HepG2 (cell line): ENCODE data around the gene UBE2G2. TPM values are rescaled to one million over a fixed set of nuclear protein-coding genes. Genes with fewer than 3 reads are reported as not detected.

Source experiments
- AHR ChIP-seq: IDR thresholded peaks from 2 replicates; pipeline ENCODE4 v1.6.1; 2018; ENCODE audit warnings: missing genetic modification reagents, missing compliant biosample characterization
- BHLHE40 ChIP-seq: IDR thresholded peaks from 2 replicates; pipeline ENCODE4 v1.6.1; 2011; ENCODE audit warnings: low read length, improper control_type of control experiment
- HMG20A ChIP-seq: IDR thresholded peaks from 2 replicates; pipeline ENCODE4 v1.6.1; 2016; ENCODE audit warnings: borderline replicate concordance
- KMT2A ChIP-seq: sonication (generic); formaldehyde crosslinking; IDR thresholded peaks from 2 replicates; pipeline ENCODE4 v1.4.0; 2020; ENCODE audit warnings: missing genetic modification reagents
- LCORL ChIP-seq, 2 experiments: fragments of 450-650 bp in 1 of 2; sonication (generic) in 1 of 2; formaldehyde crosslinking in 1 of 2; IDR thresholded peaks; 2 replicates each; pipeline versions ENCODE4 v1.5.0 to v1.6.1; 2017 to 2020; ENCODE audit warnings: antibody characterized with exemption in 1 of 2, missing genetic modification reagents in 1 of 2
- SAP130 ChIP-seq: IDR thresholded peaks from 2 replicates; pipeline ENCODE4 v1.6.1; 2016; ENCODE audit warnings: low read depth
- SOX6 ChIP-seq, 2 experiments: fragments of 450-650 bp in 1 of 2; sonication (generic) in 1 of 2; formaldehyde crosslinking in 1 of 2; IDR thresholded peaks; 2 replicates each; pipeline versions ENCODE4 v1.4.0 to v1.6.1; 2017 to 2020; ENCODE audit warnings: antibody characterized with exemption in 1 of 2, mild to moderate bottlenecking in 1 of 2, missing genetic modification reagents in 1 of 2
- SP1 ChIP-seq, 2 experiments: fragments of 450-650 bp in 1 of 2; sonication (generic) in 1 of 2; formaldehyde crosslinking in 1 of 2; IDR thresholded peaks; 2 replicates each; pipeline versions ENCODE4 v1.4.0 to v1.6.1; 2016 to 2020; ENCODE audit warnings: missing genetic modification reagents in 1 of 2
- TARDBP ChIP-seq: sonication (generic); formaldehyde crosslinking; IDR thresholded peaks from 2 replicates; pipeline ENCODE4 v1.8.0; 2022; ENCODE audit warnings: mild to moderate bottlenecking, missing genetic modification reagents
- ZNF20 ChIP-seq: sonication (generic); formaldehyde crosslinking; IDR thresholded peaks from 2 replicates; pipeline ENCODE4 v1.4.0; 2020; ENCODE audit warnings: mild to moderate bottlenecking, moderate library complexity, missing genetic modification reagents
- ZNF354B ChIP-seq: sonication (generic); formaldehyde crosslinking; IDR thresholded peaks from 2 replicates; pipeline ENCODE4 v1.8.0; 2022; ENCODE audit warnings: mild to moderate bottlenecking, missing genetic modification reagents
- polyA plus RNA-seq, 8 experiments: library from polyadenylated mRNA; depleted of rRNA in 3 of 8; stranded (reverse) in 7 of 8; unstranded in 1 of 8; fragments of >200 nt; fragmentation: Illumina TruSeq in 4 of 8; extraction: Trizol in 4 of 8; gene quantifications; 2 replicates each; pipeline versions ENCODE4 v1.2.1 to v1.2.3, GENCODE V29; 2011 to 2016; ENCODE audit warnings: low read depth in 4 of 8, missing spikeins in 1 of 8, mixed read lengths in 1 of 8; ENCODE audit not compliant: insufficient read depth in 1 of 8
- total RNA-seq, 5 experiments: library from RNA; depleted of rRNA; stranded (reverse); fragments of >200 nt; fragmentation: Illumina TruSeq; extraction: Trizol; gene quantifications; 2 replicates each; pipeline ENCODE4 v1.2.3, GENCODE V29; 2016; ENCODE audit warnings: low read depth in 1 of 5
- TF ChIP-seq, protein P1 (sequence below): sonication (generic); formaldehyde crosslinking; IDR thresholded peaks from 2 replicates; pipeline ENCODE4 v1.9.0; 2022; ENCODE audit warnings: low read depth, missing genetic modification reagents
- TF ChIP-seq, protein P2 (sequence below): sonication (generic); formaldehyde crosslinking; conservative IDR thresholded peaks from 2 replicates; pipeline ENCODE4 v1.8.0; 2022; ENCODE audit warnings: mild to moderate bottlenecking, moderate library complexity, missing genetic modification reagents
- TF ChIP-seq, protein P3 (sequence below): sonication (generic); formaldehyde crosslinking; IDR thresholded peaks from 2 replicates; pipeline ENCODE4 v1.4.0; 2020; ENCODE audit warnings: missing genetic modification reagents
- TF ChIP-seq, protein P4 (sequence below): sonication (generic); formaldehyde crosslinking; IDR thresholded peaks from 2 replicates; pipeline ENCODE4 v1.5.1; 2020; ENCODE audit warnings: missing genetic modification reagents, mild to moderate bottlenecking, borderline replicate concordance
- TF ChIP-seq, protein P5 (sequence below): sonication (generic); formaldehyde crosslinking; IDR thresholded peaks from 2 replicates; pipeline ENCODE4 v1.4.0; 2020; ENCODE audit warnings: missing genetic modification reagents

Gene UBE2G2
- total and polyA plus RNA-seq, 2 of the 13 experiments (the other 11 are each of a cell fraction or from before 2014, with no cell fraction given): 55.4 to 92.0 TPM

DNA sequence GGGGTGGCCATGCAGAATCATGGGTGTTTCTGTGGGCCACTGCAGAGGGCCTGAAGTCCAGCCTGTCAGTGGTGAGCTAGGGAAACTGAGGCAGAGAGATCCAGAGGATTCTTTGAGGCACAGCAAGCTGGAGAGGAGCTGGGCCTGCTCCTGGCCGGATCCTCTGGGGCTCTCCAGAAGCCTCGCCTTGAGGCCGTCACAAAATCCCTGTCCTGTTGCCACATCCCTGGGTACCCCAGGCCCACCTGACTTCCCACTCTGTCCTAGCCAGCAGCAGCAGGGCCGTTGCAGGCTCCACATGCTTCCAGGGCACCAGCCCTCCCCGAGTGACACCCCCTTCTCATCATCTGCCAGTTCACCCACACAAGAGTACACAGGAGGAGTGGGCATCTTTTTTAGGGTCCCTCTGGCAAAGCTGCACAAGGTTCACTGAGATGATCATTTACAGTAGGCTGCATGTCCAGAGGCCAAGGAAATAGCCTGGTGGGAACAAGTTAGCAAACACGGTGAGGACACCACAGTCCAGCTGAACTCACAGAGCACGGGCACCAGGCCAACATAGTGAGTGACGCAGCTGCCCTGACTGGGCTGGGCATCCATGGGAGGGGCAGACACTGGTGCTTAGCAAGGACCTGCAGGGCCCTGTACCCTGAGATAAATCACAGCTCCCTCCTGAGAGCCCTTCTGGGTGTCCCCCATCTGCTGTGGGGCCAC, 65.2 kb downstream of the UBE2G2 start (continued):
- TF ChIP-seq, protein P1, sequence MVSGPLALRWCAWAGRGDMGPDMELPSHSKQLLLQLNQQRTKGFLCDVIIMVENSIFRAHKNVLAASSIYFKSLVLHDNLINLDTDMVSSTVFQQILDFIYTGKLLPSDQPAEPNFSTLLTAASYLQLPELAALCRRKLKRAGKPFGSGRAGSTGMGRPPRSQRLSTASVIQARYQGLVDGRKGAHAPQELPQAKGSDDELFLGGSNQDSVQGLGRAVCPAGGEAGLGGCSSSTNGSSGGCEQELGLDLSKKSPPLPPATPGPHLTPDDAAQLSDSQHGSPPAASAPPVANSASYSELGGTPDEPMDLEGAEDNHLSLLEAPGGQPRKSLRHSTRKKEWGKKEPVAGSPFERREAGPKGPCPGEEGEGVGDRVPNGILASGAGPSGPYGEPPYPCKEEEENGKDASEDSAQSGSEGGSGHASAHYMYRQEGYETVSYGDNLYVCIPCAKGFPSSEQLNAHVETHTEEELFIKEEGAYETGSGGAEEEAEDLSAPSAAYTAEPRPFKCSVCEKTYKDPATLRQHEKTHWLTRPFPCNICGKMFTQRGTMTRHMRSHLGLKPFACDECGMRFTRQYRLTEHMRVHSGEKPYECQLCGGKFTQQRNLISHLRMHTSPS (CRISPR knock-in tag): peak; percentile 92
- TF ChIP-seq HMG20A: 0 out of 2 replicates have a peak, but pooled peaks have one; percentile 48
- TF ChIP-seq AHR (CRISPR knock-in tag): 0 out of 2 replicates have a peak, but pooled peaks have one; percentile 33
- TF ChIP-seq SP1 (IDR thresholded peaks at IDR 0.05): no peak
- TF ChIP-seq SP1 (CRISPR knock-in tag; IDR thresholded peaks at IDR 0.05): no peak
- peak; percentile 72 for TF ChIP-seq SAP130 (CRISPR knock-in tag)
- no peak for TF ChIP-seq ZNF354B (CRISPR knock-in tag)
- TF ChIP-seq, protein P2, sequence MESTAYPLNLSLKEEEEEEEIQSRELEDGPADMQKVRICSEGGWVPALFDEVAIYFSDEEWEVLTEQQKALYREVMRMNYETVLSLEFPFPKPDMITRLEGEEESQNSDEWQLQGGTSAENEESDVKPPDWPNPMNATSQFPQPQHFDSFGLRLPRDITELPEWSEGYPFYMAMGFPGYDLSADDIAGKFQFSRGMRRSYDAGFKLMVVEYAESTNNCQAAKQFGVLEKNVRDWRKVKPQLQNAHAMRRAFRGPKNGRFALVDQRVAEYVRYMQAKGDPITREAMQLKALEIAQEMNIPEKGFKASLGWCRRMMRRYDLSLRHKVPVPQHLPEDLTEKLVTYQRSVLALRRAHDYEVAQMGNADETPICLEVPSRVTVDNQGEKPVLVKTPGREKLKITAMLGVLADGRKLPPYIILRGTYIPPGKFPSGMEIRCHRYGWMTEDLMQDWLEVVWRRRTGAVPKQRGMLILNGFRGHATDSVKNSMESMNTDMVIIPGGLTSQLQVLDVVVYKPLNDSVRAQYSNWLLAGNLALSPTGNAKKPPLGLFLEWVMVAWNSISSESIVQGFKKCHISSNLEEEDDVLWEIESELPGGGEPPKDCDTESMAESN (CRISPR knock-in tag): no peak
- TF ChIP-seq SOX6 (IDR thresholded peaks at IDR 0.05): no peak
- peak; percentile 32; the same call in 1 of the 2 replicates for TF ChIP-seq SOX6 (CRISPR knock-in tag; IDR thresholded peaks at IDR 0.05)
- TF ChIP-seq, protein P3, sequence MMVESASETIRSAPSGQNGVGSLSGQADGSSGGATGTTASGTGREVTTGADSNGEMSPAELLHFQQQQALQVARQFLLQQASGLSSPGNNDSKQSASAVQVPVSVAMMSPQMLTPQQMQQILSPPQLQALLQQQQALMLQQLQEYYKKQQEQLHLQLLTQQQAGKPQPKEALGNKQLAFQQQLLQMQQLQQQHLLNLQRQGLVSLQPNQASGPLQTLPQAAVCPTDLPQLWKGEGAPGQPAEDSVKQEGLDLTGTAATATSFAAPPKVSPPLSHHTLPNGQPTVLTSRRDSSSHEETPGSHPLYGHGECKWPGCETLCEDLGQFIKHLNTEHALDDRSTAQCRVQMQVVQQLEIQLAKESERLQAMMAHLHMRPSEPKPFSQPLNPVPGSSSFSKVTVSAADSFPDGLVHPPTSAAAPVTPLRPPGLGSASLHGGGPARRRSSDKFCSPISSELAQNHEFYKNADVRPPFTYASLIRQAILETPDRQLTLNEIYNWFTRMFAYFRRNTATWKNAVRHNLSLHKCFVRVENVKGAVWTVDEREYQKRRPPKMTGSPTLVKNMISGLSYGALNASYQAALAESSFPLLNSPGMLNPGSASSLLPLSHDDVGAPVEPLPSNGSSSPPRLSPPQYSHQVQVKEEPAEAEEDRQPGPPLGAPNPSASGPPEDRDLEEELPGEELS (CRISPR knock-in tag): no peak
- TF ChIP-seq TARDBP (CRISPR knock-in tag): peak; percentile 53; the same call in 1 of the 2 replicates
- TF ChIP-seq, protein P4, sequence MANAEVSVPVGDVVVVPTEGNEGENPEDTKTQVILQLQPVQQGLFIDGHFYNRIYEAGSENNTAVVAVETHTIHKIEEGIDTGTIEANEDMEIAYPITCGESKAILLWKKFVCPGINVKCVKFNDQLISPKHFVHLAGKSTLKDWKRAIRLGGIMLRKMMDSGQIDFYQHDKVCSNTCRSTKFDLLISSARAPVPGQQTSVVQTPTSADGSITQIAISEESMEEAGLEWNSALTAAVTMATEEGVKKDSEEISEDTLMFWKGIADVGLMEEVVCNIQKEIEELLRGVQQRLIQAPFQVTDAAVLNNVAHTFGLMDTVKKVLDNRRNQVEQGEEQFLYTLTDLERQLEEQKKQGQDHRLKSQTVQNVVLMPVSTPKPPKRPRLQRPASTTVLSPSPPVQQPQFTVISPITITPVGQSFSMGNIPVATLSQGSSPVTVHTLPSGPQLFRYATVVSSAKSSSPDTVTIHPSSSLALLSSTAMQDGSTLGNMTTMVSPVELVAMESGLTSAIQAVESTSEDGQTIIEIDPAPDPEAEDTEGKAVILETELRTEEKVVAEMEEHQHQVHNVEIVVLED (CRISPR knock-in tag): no peak
- TF ChIP-seq, protein P5, sequence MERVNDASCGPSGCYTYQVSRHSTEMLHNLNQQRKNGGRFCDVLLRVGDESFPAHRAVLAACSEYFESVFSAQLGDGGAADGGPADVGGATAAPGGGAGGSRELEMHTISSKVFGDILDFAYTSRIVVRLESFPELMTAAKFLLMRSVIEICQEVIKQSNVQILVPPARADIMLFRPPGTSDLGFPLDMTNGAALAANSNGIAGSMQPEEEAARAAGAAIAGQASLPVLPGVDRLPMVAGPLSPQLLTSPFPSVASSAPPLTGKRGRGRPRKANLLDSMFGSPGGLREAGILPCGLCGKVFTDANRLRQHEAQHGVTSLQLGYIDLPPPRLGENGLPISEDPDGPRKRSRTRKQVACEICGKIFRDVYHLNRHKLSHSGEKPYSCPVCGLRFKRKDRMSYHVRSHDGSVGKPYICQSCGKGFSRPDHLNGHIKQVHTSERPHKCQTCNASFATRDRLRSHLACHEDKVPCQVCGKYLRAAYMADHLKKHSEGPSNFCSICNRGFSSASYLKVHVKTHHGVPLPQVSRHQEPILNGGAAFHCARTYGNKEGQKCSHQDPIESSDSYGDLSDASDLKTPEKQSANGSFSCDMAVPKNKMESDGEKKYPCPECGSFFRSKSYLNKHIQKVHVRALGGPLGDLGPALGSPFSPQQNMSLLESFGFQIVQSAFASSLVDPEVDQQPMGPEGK: peak; percentile 41; the same call in 1 of the 2 replicates
- TF ChIP-seq ZNF20 (CRISPR knock-in tag): no peak
- TF ChIP-seq KMT2A: no peak
- TF ChIP-seq LCORL (IDR thresholded peaks at IDR 0.05): no peak
- TF ChIP-seq LCORL (CRISPR knock-in tag; IDR thresholded peaks at IDR 0.05): peak; percentile 62; the same call in 1 of the 2 replicates
- TF ChIP-seq BHLHE40: peak; percentile 29; the same call in 1 of the 2 replicates
